Fibroblast of lung (primary cell): ENCODE measurements around the gene RIIAD1. TPM values are rescaled to one million over a fixed set of nuclear protein-coding genes. Genes with fewer than 3 reads are reported as not detected.

Experiments
- DNase-seq, 2 donors: peaks; one replicate each; pipeline versions ENCODE4 v3.0.0 to v3.0.0-alpha.2; 2010; ENCODE audit warnings: low read depth in 2 of 2
- H2AFZ ChIP-seq: 2 replicates; pipeline ENCODE4 v1.5.1; 2012; ENCODE audit warnings: low read length, control low read depth, inconsistent platforms
- H3K27ac ChIP-seq: 2 replicates; pipeline ENCODE4 v1.5.1; 2011; ENCODE audit warnings: low read length, control low read depth; ENCODE audit not compliant: insufficient read depth
- H3K27me3 ChIP-seq: 2 replicates; pipeline ENCODE4 v1.5.1; 2011; ENCODE audit warnings: mild to moderate bottlenecking, low read length; ENCODE audit not compliant: control insufficient read depth, insufficient read depth
- H3K36me3 ChIP-seq: 2 replicates; pipeline ENCODE4 v1.5.1; 2011; ENCODE audit warnings: low read length; ENCODE audit not compliant: control insufficient read depth, insufficient read depth
- H3K4me1 ChIP-seq: 2 replicates; pipeline ENCODE4 v1.5.1; 2011; ENCODE audit warnings: low read length; ENCODE audit not compliant: control insufficient read depth, insufficient read depth; ENCODE audit errors: extremely low read depth
- H3K4me2 ChIP-seq: 2 replicates; pipeline ENCODE4 v1.5.1; 2011; ENCODE audit warnings: low read length, control low read depth; ENCODE audit not compliant: insufficient read depth; ENCODE audit errors: extremely low read depth
- H3K4me3 ChIP-seq, 4 experiments: fragments of 200-600 bp in 1 of 4; sonication (generic) in 1 of 4; replicated peaks in 1 of 4; 2 replicates each; pipeline ENCODE4 v1.5.1; 2011 to 2016; ENCODE audit warnings: low read length in 4 of 4, low read depth in 3 of 4, mild to moderate bottlenecking in 3 of 4, control low read depth in 2 of 4, inconsistent platforms in 1 of 4, mixed read lengths in 1 of 4; ENCODE audit not compliant: insufficient read depth in 1 of 4; ENCODE audit errors: control extremely low read depth in 1 of 4
- H3K79me2 ChIP-seq: 2 replicates; pipeline ENCODE4 v1.5.1; 2012; ENCODE audit warnings: mild to moderate bottlenecking, low read length, inconsistent platforms; ENCODE audit not compliant: control insufficient read depth, insufficient read depth
- H3K9ac ChIP-seq: 2 replicates; pipeline ENCODE4 v1.5.1; 2011; ENCODE audit warnings: mild to moderate bottlenecking, low read length, control low read depth; ENCODE audit not compliant: insufficient read depth
- H3K9me3 ChIP-seq: 2 replicates; pipeline ENCODE4 v1.5.1; 2012; ENCODE audit warnings: low read depth, low read length; ENCODE audit not compliant: control insufficient read depth, insufficient read depth
- H4K20me1 ChIP-seq: 2 replicates; pipeline ENCODE4 v1.5.1; 2011; ENCODE audit warnings: low read length; ENCODE audit not compliant: control insufficient read depth, insufficient read depth; ENCODE audit errors: extremely low read depth
- EZH2 ChIP-seq: IDR thresholded peaks from 2 replicates; pipeline ENCODE4 v1.5.1; 2012; ENCODE audit warnings: low read length, control low read depth, mild to moderate bottlenecking; ENCODE audit errors: missing control alignments
- polyA plus RNA-seq, 2 donors: library from polyadenylated mRNA; depleted of rRNA in 1 of 2; stranded (reverse) in 1 of 2; unstranded in 1 of 2; fragments of >200 nt; gene quantifications; 2 replicates each; pipeline ENCODE4 v1.2.1, GENCODE V29; 2011 to 2012; ENCODE audit warnings: missing spikeins in 1 of 2
- total RNA-seq: library from RNA; depleted of rRNA; stranded (reverse); fragments of >200 nt; gene quantifications from 2 replicates; pipeline ENCODE4 v1.2.1, GENCODE V29; 2014
- TF ChIP-seq, protein P1 (sequence below), 2 donors: IDR thresholded peaks in 1 of 2; conservative IDR thresholded peaks in 1 of 2; 1 replicate in 1 of 2; 2 replicates in 1 of 2; pipeline ENCODE4 v1.5.1; 2011 to 2012; ENCODE audit warnings: low read length in 2 of 2, control low read depth in 1 of 2, inconsistent platforms in 1 of 2, low read depth in 1 of 2, mild to moderate bottlenecking in 1 of 2

The RIIAD1 gene
- total and polyA plus RNA-seq, 2 donors (not counting 1 experiment from before 2014, with no cell fraction given): not detected

DNA sequence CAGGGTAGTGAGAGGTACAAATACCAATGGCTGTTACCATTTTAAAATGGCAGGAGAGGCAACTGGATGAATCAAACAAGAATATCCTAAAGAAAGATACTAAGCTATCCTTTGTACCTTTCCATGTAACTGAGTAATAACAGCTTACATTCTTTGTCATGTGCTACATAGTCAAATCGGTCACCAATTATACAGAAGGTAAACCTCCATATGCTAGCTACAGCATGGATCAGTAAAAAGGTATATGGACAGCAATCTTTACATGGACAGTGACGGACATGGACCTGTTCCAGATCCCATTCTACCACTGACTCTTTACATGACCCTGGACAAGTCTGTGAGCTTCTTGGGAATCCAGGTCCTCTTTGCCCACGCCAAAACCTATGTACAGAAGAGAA, 55.3 kb downstream of the RIIAD1 start:
- H3K36me3 ChIP-seq: no peaks in the 10 kb centered on the region
- no peaks in the 10 kb centered on the region for H3K27me3 ChIP-seq
- no peak overlapping the region for H3K4me2 ChIP-seq
- no peak overlapping the region for H2AFZ ChIP-seq
- no peak overlapping the region for H3K4me3 ChIP-seq
- TF ChIP-seq, protein P1, sequence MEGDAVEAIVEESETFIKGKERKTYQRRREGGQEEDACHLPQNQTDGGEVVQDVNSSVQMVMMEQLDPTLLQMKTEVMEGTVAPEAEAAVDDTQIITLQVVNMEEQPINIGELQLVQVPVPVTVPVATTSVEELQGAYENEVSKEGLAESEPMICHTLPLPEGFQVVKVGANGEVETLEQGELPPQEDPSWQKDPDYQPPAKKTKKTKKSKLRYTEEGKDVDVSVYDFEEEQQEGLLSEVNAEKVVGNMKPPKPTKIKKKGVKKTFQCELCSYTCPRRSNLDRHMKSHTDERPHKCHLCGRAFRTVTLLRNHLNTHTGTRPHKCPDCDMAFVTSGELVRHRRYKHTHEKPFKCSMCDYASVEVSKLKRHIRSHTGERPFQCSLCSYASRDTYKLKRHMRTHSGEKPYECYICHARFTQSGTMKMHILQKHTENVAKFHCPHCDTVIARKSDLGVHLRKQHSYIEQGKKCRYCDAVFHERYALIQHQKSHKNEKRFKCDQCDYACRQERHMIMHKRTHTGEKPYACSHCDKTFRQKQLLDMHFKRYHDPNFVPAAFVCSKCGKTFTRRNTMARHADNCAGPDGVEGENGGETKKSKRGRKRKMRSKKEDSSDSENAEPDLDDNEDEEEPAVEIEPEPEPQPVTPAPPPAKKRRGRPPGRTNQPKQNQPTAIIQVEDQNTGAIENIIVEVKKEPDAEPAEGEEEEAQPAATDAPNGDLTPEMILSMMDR (conservative IDR thresholded peaks at IDR 0.05 in 1 of 2, IDR thresholded peaks at IDR 0.05 in 1 of 2; ENCODE audit: low read depth in 1 of 2, low read length in 2 of 2): no peak
- no peak for TF ChIP-seq EZH2
- no peaks in the 10 kb centered on the region for H3K4me1 ChIP-seq
- H3K79me2 ChIP-seq: no peaks in the 10 kb centered on the region
- H3K27ac ChIP-seq: no peak overlapping the region
- no peaks in the 10 kb centered on the region for H3K9me3 ChIP-seq
- DNase-seq: no peak
- H4K20me1 ChIP-seq: no peaks in the 10 kb centered on the region
- H3K9ac ChIP-seq: no peak overlapping the region

DNA sequence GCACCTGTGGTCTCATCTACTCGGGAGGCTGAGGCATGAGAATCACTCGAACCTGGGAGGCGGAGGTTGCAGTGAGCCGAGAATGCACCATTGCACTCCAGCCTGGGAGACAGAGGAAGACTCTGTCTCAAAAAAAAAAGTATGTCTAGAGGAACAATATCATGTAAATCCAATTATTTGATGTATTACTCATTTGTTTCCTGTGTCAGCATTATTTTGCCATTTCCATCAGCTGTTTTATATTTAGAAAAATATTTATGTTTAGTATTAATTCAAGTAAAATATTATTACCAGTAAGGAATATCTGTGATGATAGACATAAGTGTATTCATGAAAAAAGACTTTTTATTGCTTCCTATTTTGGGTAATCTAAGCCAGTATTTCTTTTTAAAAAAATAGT, 56.0 kb downstream of the RIIAD1 start:
- Histone ChIP-seq H3K4me2 (no peak overlapping the region), H3K27me3 (no peaks in the 10 kb centered on the region), H3K27ac (no peak overlapping the region), H2AFZ (no peak overlapping the region), H3K79me2 (no peaks in the 10 kb centered on the region), H3K4me1 (no peaks in the 10 kb centered on the region), H3K4me3 (no peak overlapping the region), H3K9ac (no peak overlapping the region), H4K20me1 (no peaks in the 10 kb centered on the region), H3K9me3 (no peaks in the 10 kb centered on the region), H3K36me3 (no peaks in the 10 kb centered on the region)
- DNase-seq: no peak
- TF ChIP-seq, protein P1 (conservative IDR thresholded peaks at IDR 0.05 in 1 of 2, IDR thresholded peaks at IDR 0.05 in 1 of 2; ENCODE audit: low read depth in 1 of 2, low read length in 2 of 2): no peak
- no peak for TF ChIP-seq EZH2

Other genes starting within 250 kb of the RIIAD1 start
- gene CGN, start 210.1 kb upstream of the RIIAD1 start, total RNA-seq: under 0.01 and 0.17 TPM in 2 replicates
- gene CGN, start 210.1 kb upstream of the RIIAD1 start, polyA plus RNA-seq: 0.17 and 0.21 TPM in 2 replicates
- gene TUFT1, start 181.2 kb upstream of the RIIAD1 start, total RNA-seq: 6.9 and 18.2 TPM in 2 replicates
- gene TUFT1, start 181.2 kb upstream of the RIIAD1 start, polyA plus RNA-seq: 16.7 and 24.7 TPM in 2 replicates
- 31.1 and 38.1 TPM in 2 replicates for gene SNX27, start 109.5 kb upstream of the RIIAD1 start, total RNA-seq
- gene SNX27, start 109.5 kb upstream of the RIIAD1 start, polyA plus RNA-seq: 24.4 and 29.5 TPM in 2 replicates
- not detected in 2 replicates for gene CELF3, start 4.7 kb upstream of the RIIAD1 start, total RNA-seq
- gene CELF3, start 4.7 kb upstream of the RIIAD1 start, polyA plus RNA-seq: not detected in 2 replicates
- gene MRPL9, start 42.0 kb downstream of the RIIAD1 start, total RNA-seq: 86.5 and 91.4 TPM in 2 replicates
- 58.3 and 79.2 TPM in 2 replicates for gene MRPL9, start 42.0 kb downstream of the RIIAD1 start, polyA plus RNA-seq
- 1.8 and 5.6 TPM in 2 replicates for gene TDRKH, start 69.0 kb downstream of the RIIAD1 start, total RNA-seq
- 1.8 and 2.1 TPM in 2 replicates for gene TDRKH, start 69.0 kb downstream of the RIIAD1 start, polyA plus RNA-seq
- gene LINGO4, start 83.9 kb downstream of the RIIAD1 start, total RNA-seq: not detected in 2 replicates
- gene LINGO4, start 83.9 kb downstream of the RIIAD1 start, polyA plus RNA-seq: not detected in 2 replicates
- gene RORC, start 110.3 kb downstream of the RIIAD1 start, total RNA-seq: under 0.01 and 0.17 TPM in 2 replicates
- not detected in 2 replicates for gene RORC, start 110.3 kb downstream of the RIIAD1 start, polyA plus RNA-seq
- gene C2CD4D, start 118.3 kb downstream of the RIIAD1 start, total RNA-seq: not detected in 2 replicates
- not detected in 2 replicates for gene C2CD4D, start 118.3 kb downstream of the RIIAD1 start, polyA plus RNA-seq
- gene THEM5, start 132.2 kb downstream of the RIIAD1 start, total RNA-seq: not detected in 2 replicates
- not detected in 2 replicates for gene THEM5, start 132.2 kb downstream of the RIIAD1 start, polyA plus RNA-seq
- 4.6 and 6.4 TPM in 2 replicates for gene THEM4, start 188.0 kb downstream of the RIIAD1 start, total RNA-seq
- 15.8 and 18.7 TPM in 2 replicates for gene THEM4, start 188.0 kb downstream of the RIIAD1 start, polyA plus RNA-seq